ENCODE results near the gene CD28. TPM values are rescaled to one million over a fixed set of nuclear protein-coding genes. Genes with fewer than 3 reads are reported as not detected.

CD28 gene
- total and polyA plus RNA-seq, 2 donors from 2014 or later: 0.37 to 4.7 TPM

GRCh38 chr2:203721781-203722300, 15.4 kb downstream of the CD28 start:
- H3K9me3 ChIP-seq (ENCODE audit: control insufficient read depth in 2 of 3, insufficient read depth in 1 of 3, low read length in 3 of 3): no peaks in the 10 kb centered on the region
- no peak for FAIRE-seq
- no peak overlapping the region for H3K27ac ChIP-seq (ENCODE audit: low read depth in 2 of 2, low read length in 2 of 2)
- no peak overlapping the region for H3K4me3 ChIP-seq (ENCODE audit: low read length in 3 of 3)
- H3K27me3 ChIP-seq (ENCODE audit: control insufficient read depth, insufficient read depth, low read length): no peaks in the 10 kb centered on the region
- DNase-seq: no peak
- H3K4me1 ChIP-seq (ENCODE audit: control insufficient read depth in 2 of 3, insufficient read depth in 2 of 3, low read depth in 1 of 3, low read length in 3 of 3): no peaks in the 10 kb centered on the region
- intact Hi-C loops (cut with DNase I): no loop called here
- H3K9ac ChIP-seq (ENCODE audit: low read length in 3 of 3): no peak overlapping the region
- TF ChIP-seq CTCF (IDR thresholded peaks at IDR 0.05; ENCODE audit: borderline replicate concordance, extremely low read depth, insufficient read depth): no peak
- H3K36me3 ChIP-seq (ENCODE audit: control insufficient read depth in 2 of 3, insufficient read depth in 3 of 3, low read length in 3 of 3): no peaks in the 10 kb centered on the region

GRCh38 chr2:203722411-203722810, 16.0 kb downstream of the CD28 start:
- H3K27ac ChIP-seq (ENCODE audit: low read depth in 2 of 2, low read length in 2 of 2): no peak overlapping the region
- no peaks in the 10 kb centered on the region for H3K9me3 ChIP-seq (ENCODE audit: control insufficient read depth in 2 of 3, insufficient read depth in 1 of 3, low read length in 3 of 3)
- H3K4me1 ChIP-seq (ENCODE audit: control insufficient read depth in 2 of 3, insufficient read depth in 2 of 3, low read depth in 1 of 3, low read length in 3 of 3): no peaks in the 10 kb centered on the region
- TF ChIP-seq CTCF (IDR thresholded peaks at IDR 0.05; ENCODE audit: borderline replicate concordance, extremely low read depth, insufficient read depth): no peak
- intact Hi-C loops (cut with DNase I): no loop called here
- no peaks in the 10 kb centered on the region for H3K27me3 ChIP-seq (ENCODE audit: control insufficient read depth, insufficient read depth, low read length)
- DNase-seq (no peak), FAIRE-seq (no peak)
- no peak overlapping the region for H3K9ac ChIP-seq (ENCODE audit: low read length in 3 of 3)
- no peak overlapping the region for H3K4me3 ChIP-seq (ENCODE audit: low read length in 3 of 3)
- no peaks in the 10 kb centered on the region for H3K36me3 ChIP-seq (ENCODE audit: control insufficient read depth in 2 of 3, insufficient read depth in 3 of 3, low read length in 3 of 3)

GRCh38 chr2:203728321-203728720, 21.9 kb downstream of the CD28 start:
- Histone ChIP-seq H3K4me3 (ENCODE audit: low read length in 3 of 3) (no peak overlapping the region), H3K9ac (ENCODE audit: low read length in 3 of 3) (no peak overlapping the region), H3K9me3 (ENCODE audit: control insufficient read depth in 2 of 3, insufficient read depth in 1 of 3, low read length in 3 of 3) (no peaks in the 10 kb centered on the region), H3K27ac (ENCODE audit: low read depth in 2 of 2, low read length in 2 of 2) (no peak overlapping the region), H3K27me3 (ENCODE audit: control insufficient read depth, insufficient read depth, low read length) (no peaks in the 10 kb centered on the region), H3K36me3 (ENCODE audit: control insufficient read depth in 2 of 3, insufficient read depth in 3 of 3, low read length in 3 of 3) (no peaks in the 10 kb centered on the region), H3K4me1 (ENCODE audit: control insufficient read depth in 2 of 3, insufficient read depth in 2 of 3, low read depth in 1 of 3, low read length in 3 of 3) (no peaks in the 10 kb centered on the region)
- intact Hi-C loops (cut with DNase I): no loop called here
- FAIRE-seq (no peak), DNase-seq (no peak)
- no peak for TF ChIP-seq CTCF (IDR thresholded peaks at IDR 0.05; ENCODE audit: borderline replicate concordance, extremely low read depth, insufficient read depth)

All from kidney (tissue), 14 donors.